Measurements from ENCODE around the gene MFAP2.
"Not testable (repeated sequence)": the region's sequence is repeated elsewhere in the genome, so short reads cannot be mapped to it uniquely, and the experiment has no call there.

Gene MFAP2

GRCh38 chr1:16954579-16954978 lies 25.8 kb downstream of the MFAP2 start:
- CTCF ChIA-PET, result no interaction called here
- no peaks in the 10 kb centered on the region for H3K9me3 ChIP-seq (ENCODE audit: control insufficient read depth, insufficient read depth, low read depth, low read length)
- TF ChIP-seq ZBTB1 (tag by site-specific recombination; IDR thresholded peaks at IDR 0.05), result no peak
- 0 out of 2 replicates have a peak, but pooled peaks have one; percentile 21 for TF ChIP-seq PRDM10 (tag by site-specific recombination; IDR thresholded peaks at IDR 0.05)
- H3K36me3 ChIP-seq (ENCODE audit: control insufficient read depth in 2 of 2, insufficient read depth in 1 of 2, low read length in 2 of 2), result peaks cover 0 to 31% of the 10 kb centered on the region in 2 experiments; a peak in 1 of 3 replicates
- H3K4me3 ChIP-seq (ENCODE audit: low read depth, low read length), result no peak overlapping the region
- POLR2A ChIA-PET, result no interaction called here
- H3K4me1 ChIP-seq (ENCODE audit: control insufficient read depth, insufficient read depth, low read length), result no peaks in the 10 kb centered on the region
- no peak overlapping the region for H3K27ac ChIP-seq (ENCODE audit: extremely low read depth, low read depth, low read length)

- not testable (repeated sequence) for H3K4me3 ChIP-seq (ENCODE audit: low read depth, low read length); H3K4me1 ChIP-seq (ENCODE audit: control insufficient read depth, insufficient read depth, low read length); H3K9me3 ChIP-seq (ENCODE audit: control insufficient read depth, insufficient read depth, low read depth, low read length); H3K27ac ChIP-seq (ENCODE audit: extremely low read depth, low read depth, low read length)
- ChIA-PET POLR2A (interaction anchor here (0.6 to 1.4 kb wide), 4 partner anchors 8 to 38 kb away, joined by 3 to 5 read pairs (median 3); no protein-coding TSS in a partner anchor), CTCF (interaction anchor here (0.6 to 5.4 kb wide), 28 partner anchors 9 to 348 kb away, joined by 3 to 71 read pairs (median 4); partner anchors contain the start of genes MFAP2 and SDHB)
- H3K36me3 ChIP-seq (ENCODE audit: control insufficient read depth in 2 of 2, insufficient read depth in 1 of 2, low read length in 2 of 2), result peaks cover 0 to 29% of the 10 kb centered on the region in 2 experiments; a peak in 1 of 3 replicates
These were observed 28.0 kb downstream of the MFAP2 start for GRCh38 chr1:16952376-16952775.

- POLR2A ChIA-PET; H3K27ac ChIP-seq (ENCODE audit: extremely low read depth, low read depth, low read length); H3K4me1 ChIP-seq (ENCODE audit: control insufficient read depth, insufficient read depth, low read length); H3K4me3 ChIP-seq (ENCODE audit: low read depth, low read length); H3K9me3 ChIP-seq (ENCODE audit: control insufficient read depth, insufficient read depth, low read depth, low read length): not testable (repeated sequence)
- CTCF ChIA-PET, result interaction anchor here (5.4 kb wide), 1 partner anchor 97 kb away, joined by 71 read pairs; no protein-coding TSS in a partner anchor
- 0 out of 2 replicates have a peak, but pooled peaks have one; percentile 48 for TF ChIP-seq ZNF664 (tag by site-specific recombination; IDR thresholded peaks at IDR 0.05)
- H3K36me3 ChIP-seq (ENCODE audit: control insufficient read depth in 2 of 2, insufficient read depth in 1 of 2, low read length in 2 of 2), result peaks cover 0 to 32% of the 10 kb centered on the region in 2 experiments; a peak in 1 of 3 replicates
These were observed 31.4 kb downstream of the MFAP2 start for GRCh38 chr1:16949026-16949425.

GRCh38 chr1:16948282-16948891 lies 32.0 kb downstream of the MFAP2 start:
- POLR2A ChIA-PET; H3K27ac ChIP-seq (ENCODE audit: extremely low read depth, low read depth, low read length); H3K4me1 ChIP-seq (ENCODE audit: control insufficient read depth, insufficient read depth, low read length); H3K4me3 ChIP-seq (ENCODE audit: low read depth, low read length); H3K9me3 ChIP-seq (ENCODE audit: control insufficient read depth, insufficient read depth, low read depth, low read length): not testable (repeated sequence)
- peak; percentile 65 for TF ChIP-seq ZIC2 (tag by site-specific recombination; IDR thresholded peaks at IDR 0.05)
- TF ChIP-seq ZBTB6 (tag by site-specific recombination; IDR thresholded peaks at IDR 0.05), result peak; percentile 35; the same call in 1 of the 2 replicates
- TF ChIP-seq GLIS1 (tag by site-specific recombination; IDR thresholded peaks at IDR 0.05), result peak; percentile 93
- 0 out of 2 replicates have a peak, but pooled peaks have one; percentile 27 for TF ChIP-seq ZNF600 (tag by site-specific recombination; IDR thresholded peaks at IDR 0.05)
- CTCF ChIA-PET, result interaction anchor here (0.9 to 2.0 kb wide), 5 partner anchors 88 to 327 kb away, joined by 3 to 15 read pairs (median 12); no protein-coding TSS in a partner anchor
- peaks cover 0 to 38% of the 10 kb centered on the region in 2 experiments; a peak in 1 of 3 replicates for H3K36me3 ChIP-seq (ENCODE audit: control insufficient read depth in 2 of 2, insufficient read depth in 1 of 2, low read length in 2 of 2)

GRCh38 chr1:16946646-16947045 lies 33.8 kb downstream of the MFAP2 start:
- Histone ChIP-seq H3K9me3 (ENCODE audit: control insufficient read depth, insufficient read depth, low read depth, low read length) (no peaks in the 10 kb centered on the region), H3K36me3 (ENCODE audit: control insufficient read depth in 2 of 2, insufficient read depth in 1 of 2, low read length in 2 of 2) (peaks cover 0 to 43% of the 10 kb centered on the region in 2 experiments; a peak in 1 of 3 replicates), H3K4me3 (ENCODE audit: low read depth, low read length) (no peak overlapping the region), H3K27ac (ENCODE audit: extremely low read depth, low read depth, low read length) (no peak overlapping the region), H3K4me1 (ENCODE audit: control insufficient read depth, insufficient read depth, low read length) (no peaks in the 10 kb centered on the region)
- CTCF ChIA-PET, result interaction anchor here (0.6 to 2.0 kb wide), 5 partner anchors 14 to 326 kb away, joined by 3 to 15 read pairs (median 12); no protein-coding TSS in a partner anchor
- POLR2A ChIA-PET, result interaction anchor here (2.4 kb wide), 1 partner anchor 42 kb away, joined by 5 read pairs; no protein-coding TSS in a partner anchor
- TF ChIP-seq ZNF311 (tag by site-specific recombination; IDR thresholded peaks at IDR 0.05; ENCODE audit: borderline replicate concordance), result no peak
- TF ChIP-seq ZNF768 (tag by site-specific recombination; IDR thresholded peaks at IDR 0.05), result no peak
- TF ChIP-seq SCRT1 (tag by site-specific recombination; IDR thresholded peaks at IDR 0.05; ENCODE audit: borderline replicate concordance), result no peak
- TF ChIP-seq EGR2 (tag by site-specific recombination; IDR thresholded peaks at IDR 0.05; ENCODE audit: low read depth), result peak; percentile 45

GRCh38 chr1:16946185-16946584 lies 34.2 kb downstream of the MFAP2 start:
- not testable (repeated sequence) for H3K4me3 ChIP-seq (ENCODE audit: low read depth, low read length); H3K4me1 ChIP-seq (ENCODE audit: control insufficient read depth, insufficient read depth, low read length); H3K9me3 ChIP-seq (ENCODE audit: control insufficient read depth, insufficient read depth, low read depth, low read length); H3K27ac ChIP-seq (ENCODE audit: extremely low read depth, low read depth, low read length)
- CTCF ChIA-PET, result interaction anchor here (0.6 to 2.0 kb wide), 4 partner anchors 15 to 226 kb away, joined by 3 to 15 read pairs (median 4); no protein-coding TSS in a partner anchor
- H3K36me3 ChIP-seq (ENCODE audit: control insufficient read depth in 2 of 2, insufficient read depth in 1 of 2, low read length in 2 of 2), result peaks cover 0 to 43% of the 10 kb centered on the region in 2 experiments; a peak in 1 of 3 replicates
- POLR2A ChIA-PET, result interaction anchor here (2.4 kb wide), 1 partner anchor 41 kb away, joined by 5 read pairs; no protein-coding TSS in a partner anchor

All from HEK293 (cell line).